Stimulated activated CD8-positive, alpha-beta memory T cell treated with anti-CD3 and anti-CD28 coated beads, Interleukin-15, amount 100 ng/mL, for 48 hours (primary cell): ENCODE results near the gene CACNA2D3.

Experiments
- DNase-seq, 2 donors: peaks; one replicate each; pipeline ENCODE4 v3.0.0-alpha.2; 2020; ENCODE audit warnings: low read depth in 2 of 2

CACNA2D3 gene

GRCh38 chr3:54676087-54676486, 553.7 kb downstream of the CACNA2D3 start:
- no peak for DNase-seq

GRCh38 chr3:54681706-54682105, 559.4 kb downstream of the CACNA2D3 start:
- no peak for DNase-seq

- no peak for DNase-seq
These were observed 562.9 kb downstream of the CACNA2D3 start for GRCh38 chr3:54685213-54685612.

GRCh38 chr3:54691289-54691771, 569.0 kb downstream of the CACNA2D3 start:
- DNase-seq, result no peak

GRCh38 chr3:54696313-54696712, 574.0 kb downstream of the CACNA2D3 start:
- no peak for DNase-seq

GRCh38 chr3:54698054-54698453, 575.7 kb downstream of the CACNA2D3 start:
- no peak for DNase-seq

GRCh38 chr3:54703923-54704322, 581.6 kb downstream of the CACNA2D3 start:
- DNase-seq, result no peak

- DNase-seq, result no peak
These were observed 583.4 kb downstream of the CACNA2D3 start for GRCh38 chr3:54705730-54706129.

- DNase-seq, result no peak
These were observed 584.4 kb downstream of the CACNA2D3 start for GRCh38 chr3:54706738-54707137.

GRCh38 chr3:54709785-54710184, 587.4 kb downstream of the CACNA2D3 start:
- no peak for DNase-seq

GRCh38 chr3:54710954-54711353, 588.6 kb downstream of the CACNA2D3 start:
- no peak for DNase-seq

- no peak for DNase-seq
These were observed 590.2 kb downstream of the CACNA2D3 start for GRCh38 chr3:54712539-54712938.

GRCh38 chr3:54713031-54713430, 590.7 kb downstream of the CACNA2D3 start:
- DNase-seq, result no peak

GRCh38 chr3:54713455-54713854, 591.1 kb downstream of the CACNA2D3 start:
- no peak for DNase-seq

- no peak for DNase-seq
These were observed 591.7 kb downstream of the CACNA2D3 start for GRCh38 chr3:54714035-54714434.

- DNase-seq, result no peak
These were observed 595.2 kb downstream of the CACNA2D3 start for GRCh38 chr3:54717506-54717905.

- DNase-seq, result no peak
These were observed 597.6 kb downstream of the CACNA2D3 start for GRCh38 chr3:54719914-54720313.

- DNase-seq, result no peak
These were observed 598.3 kb downstream of the CACNA2D3 start for GRCh38 chr3:54720604-54721003.

GRCh38 chr3:54731732-54732445, 609.5 kb downstream of the CACNA2D3 start:
- no peak for DNase-seq

GRCh38 chr3:54733106-54734006, 611.0 kb downstream of the CACNA2D3 start:
- no peak for DNase-seq

- no peak for DNase-seq
These were observed 614.1 kb downstream of the CACNA2D3 start for GRCh38 chr3:54736459-54736858.

GRCh38 chr3:54743755-54744154, 621.4 kb downstream of the CACNA2D3 start:
- DNase-seq, result no peak

- no peak for DNase-seq
These were observed 621.9 kb downstream of the CACNA2D3 start for GRCh38 chr3:54744291-54744690.
